Measurements from ENCODE around the gene FCHO2. TPM values are rescaled to one million over a fixed set of nuclear protein-coding genes. Genes with fewer than 3 reads are reported as not detected.

The FCHO2 gene
- total RNA-seq, 1 experiment from 2014 or later = 25.3 TPM

DNA sequence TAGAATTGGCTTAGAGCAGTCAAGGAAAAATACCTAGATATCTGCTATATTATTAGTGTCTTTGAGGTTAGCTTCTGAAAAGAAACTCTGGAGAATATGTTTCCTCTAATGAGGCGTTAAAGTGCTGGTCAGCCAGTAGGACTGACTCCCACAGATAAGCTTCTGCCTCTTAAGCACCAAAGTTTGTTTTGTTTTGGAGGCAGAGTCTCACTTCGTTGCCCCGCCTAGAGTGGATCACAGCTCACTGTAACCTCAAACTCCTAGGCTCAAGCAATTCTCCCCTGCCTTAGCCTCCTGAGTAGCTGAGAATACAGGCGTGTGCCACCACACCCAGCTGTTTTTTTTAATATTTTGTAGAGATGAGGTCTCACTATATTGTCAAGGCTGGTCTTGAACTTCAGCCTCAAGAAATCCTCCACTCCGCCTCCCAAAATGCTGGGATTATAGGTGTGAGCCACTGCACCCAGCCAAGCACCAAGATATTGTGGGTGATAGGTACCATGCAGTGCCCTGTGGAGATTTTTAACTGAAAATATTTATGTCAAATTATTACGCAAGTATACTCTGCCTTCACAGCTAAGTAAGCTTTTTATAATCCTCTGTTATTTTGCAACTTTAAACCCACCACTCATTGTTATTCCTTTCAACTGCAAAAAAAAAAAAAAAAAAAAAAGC, 139.9 kb downstream of the FCHO2 start:
- Histone ChIP-seq H3K4me1 (ENCODE audit: control insufficient read depth, insufficient read depth, low read length) (no peaks in the 10 kb centered on the region), H3K36me3 (ENCODE audit: control insufficient read depth, insufficient read depth, low read length) (no peaks in the 10 kb centered on the region), H3K9me3 (ENCODE audit: control insufficient read depth, insufficient read depth, low read depth, low read length) (peaks cover 6% of the 10 kb centered on the region; the same call in 1 of the 2 replicates), H3K27ac (ENCODE audit: low read length) (no peak overlapping the region), H3K4me3 (ENCODE audit: low read depth in 2 of 2, low read length in 2 of 2) (no peak overlapping the region), H3K27me3 (ENCODE audit: control insufficient read depth, insufficient read depth, low read length) (no peaks in the 10 kb centered on the region)
- TF ChIP-seq CTCF (IDR thresholded peaks at IDR 0.05) (no peak), TCF7L2 (IDR thresholded peaks at IDR 0.05; ENCODE audit: low read depth, low read length) (no peak)
- ATAC-seq = no peak
- POLR2A ChIA-PET = interaction anchor here (0.7 kb wide), 1 partner anchor 19 kb away, joined by 11 read pairs; no protein-coding TSS in a partner anchor
- no peak for DNase-seq (ENCODE audit: low read depth, low spot score)
- intact Hi-C loops (cut with micrococcal nuclease; ENCODE audit: unreplicated experiment) = no loop called here
- in situ Hi-C loops (cut with HindIII; ENCODE audit: low pct_unique_long_range_greater_than_20kb, low sequenced_read_pairs) = no loop called here
- CTCF ChIA-PET = interaction anchor here (0.7 to 1.3 kb wide), 2 partner anchors 356 to 700 kb away, joined by 4 to 11 read pairs; no protein-coding TSS in a partner anchor
- BruUV-seq (replicated peaks) = no TSS peak

- no peaks in the 10 kb centered on the region for H3K27me3 ChIP-seq (ENCODE audit: control insufficient read depth, insufficient read depth, low read length)
- POLR2A ChIA-PET = interaction anchor here (0.7 kb wide), 1 partner anchor 18 kb away, joined by 11 read pairs; no protein-coding TSS in a partner anchor
- CTCF ChIA-PET = interaction anchor here (0.7 kb wide), 1 partner anchor 699 kb away, joined by 11 read pairs; no protein-coding TSS in a partner anchor
- ATAC-seq (no peak), DNase-seq (ENCODE audit: low read depth, low spot score) (no peak)
- H3K27ac ChIP-seq (ENCODE audit: low read length) = no peak overlapping the region
- intact Hi-C loops (cut with micrococcal nuclease; ENCODE audit: unreplicated experiment) (no loop called here), in situ Hi-C loops (cut with HindIII; ENCODE audit: low pct_unique_long_range_greater_than_20kb, low sequenced_read_pairs) (no loop called here)
- peaks cover 6% of the 10 kb centered on the region; the same call in 1 of the 2 replicates for H3K9me3 ChIP-seq (ENCODE audit: control insufficient read depth, insufficient read depth, low read depth, low read length)
- TF ChIP-seq SIN3A (IDR thresholded peaks at IDR 0.05; ENCODE audit: borderline replicate concordance, insufficient read depth, low read depth, low read length) (no peak), TCF7L2 (IDR thresholded peaks at IDR 0.05; ENCODE audit: low read depth, low read length) (no peak), POLR2AphosphoS5 (IDR thresholded peaks at IDR 0.05; ENCODE audit: low read depth, low read length) (no peak), CTCF (IDR thresholded peaks at IDR 0.05) (no peak)
- TF ChIP-seq, protein P1, sequence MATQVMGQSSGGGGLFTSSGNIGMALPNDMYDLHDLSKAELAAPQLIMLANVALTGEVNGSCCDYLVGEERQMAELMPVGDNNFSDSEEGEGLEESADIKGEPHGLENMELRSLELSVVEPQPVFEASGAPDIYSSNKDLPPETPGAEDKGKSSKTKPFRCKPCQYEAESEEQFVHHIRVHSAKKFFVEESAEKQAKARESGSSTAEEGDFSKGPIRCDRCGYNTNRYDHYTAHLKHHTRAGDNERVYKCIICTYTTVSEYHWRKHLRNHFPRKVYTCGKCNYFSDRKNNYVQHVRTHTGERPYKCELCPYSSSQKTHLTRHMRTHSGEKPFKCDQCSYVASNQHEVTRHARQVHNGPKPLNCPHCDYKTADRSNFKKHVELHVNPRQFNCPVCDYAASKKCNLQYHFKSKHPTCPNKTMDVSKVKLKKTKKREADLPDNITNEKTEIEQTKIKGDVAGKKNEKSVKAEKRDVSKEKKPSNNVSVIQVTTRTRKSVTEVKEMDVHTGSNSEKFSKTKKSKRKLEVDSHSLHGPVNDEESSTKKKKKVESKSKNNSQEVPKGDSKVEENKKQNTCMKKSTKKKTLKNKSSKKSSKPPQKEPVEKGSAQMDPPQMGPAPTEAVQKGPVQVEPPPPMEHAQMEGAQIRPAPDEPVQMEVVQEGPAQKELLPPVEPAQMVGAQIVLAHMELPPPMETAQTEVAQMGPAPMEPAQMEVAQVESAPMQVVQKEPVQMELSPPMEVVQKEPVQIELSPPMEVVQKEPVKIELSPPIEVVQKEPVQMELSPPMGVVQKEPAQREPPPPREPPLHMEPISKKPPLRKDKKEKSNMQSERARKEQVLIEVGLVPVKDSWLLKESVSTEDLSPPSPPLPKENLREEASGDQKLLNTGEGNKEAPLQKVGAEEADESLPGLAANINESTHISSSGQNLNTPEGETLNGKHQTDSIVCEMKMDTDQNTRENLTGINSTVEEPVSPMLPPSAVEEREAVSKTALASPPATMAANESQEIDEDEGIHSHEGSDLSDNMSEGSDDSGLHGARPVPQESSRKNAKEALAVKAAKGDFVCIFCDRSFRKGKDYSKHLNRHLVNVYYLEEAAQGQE (IDR thresholded peaks at IDR 0.05; ENCODE audit: insufficient read depth in 1 of 2, low read depth in 2 of 2, low read length in 1 of 2) = no peak
- no peak overlapping the region for H3K4me3 ChIP-seq (ENCODE audit: low read depth in 2 of 2, low read length in 2 of 2)
- H3K36me3 ChIP-seq (ENCODE audit: control insufficient read depth, insufficient read depth, low read length) = no peaks in the 10 kb centered on the region
- BruUV-seq (replicated peaks) = no TSS peak
- no peaks in the 10 kb centered on the region for H3K4me1 ChIP-seq (ENCODE audit: control insufficient read depth, insufficient read depth, low read length)
Observed at GRCh38 chr5:73096239-73096575, 140.4 kb downstream of the FCHO2 start.

All from Panc1 (cell line).